HepG2 (cell line): ENCODE results near the gene E2F3. TPM values are rescaled to one million over a fixed set of nuclear protein-coding genes. Genes with fewer than 3 reads are reported as not detected.

Experiments used
- E2F5 ChIP-seq: sonication (generic); formaldehyde crosslinking; conservative IDR thresholded peaks from 2 replicates; pipeline ENCODE4 v1.4.0; 2020; ENCODE audit warnings: missing genetic modification reagents
- GATA4 ChIP-seq: sonication (generic); IDR thresholded peaks from 2 replicates; pipeline ENCODE4 v1.6.1; 2016; ENCODE audit warnings: antibody characterized with exemption, low read depth, borderline replicate concordance
- HOXA3 ChIP-seq: sonication (generic); formaldehyde crosslinking; IDR thresholded peaks from 2 replicates; pipeline ENCODE4 v1.5.0; 2020; ENCODE audit warnings: missing genetic modification reagents
- KLF13 ChIP-seq: sonication (generic); formaldehyde crosslinking; IDR thresholded peaks from 2 replicates; pipeline ENCODE4 v1.4.0; 2020; ENCODE audit warnings: mild to moderate bottlenecking, missing genetic modification reagents
- MBD4 ChIP-seq: IDR thresholded peaks from 2 replicates; pipeline ENCODE4 v1.6.1; 2012; ENCODE audit warnings: low read length, inconsistent platforms, borderline replicate concordance
- MTF2 ChIP-seq: sonication (generic); formaldehyde crosslinking; IDR thresholded peaks from 2 replicates; pipeline ENCODE4 v1.5.0; 2020; ENCODE audit warnings: missing genetic modification reagents, borderline replicate concordance
- NCOA2 ChIP-seq: sonication (generic); formaldehyde crosslinking; IDR thresholded peaks from 2 replicates; pipeline ENCODE4 v1.8.0; 2022; ENCODE audit warnings: inconsistent platforms
- NFE2L2 ChIP-seq: fragments of 150-350 bp; IDR thresholded peaks from 2 replicates; pipeline ENCODE4 v1.6.1; 2014; ENCODE audit warnings: low read length
- TBX2 ChIP-seq: sonication (generic); formaldehyde crosslinking; IDR thresholded peaks from 2 replicates; pipeline ENCODE4 v1.5.0; 2020; ENCODE audit warnings: missing genetic modification reagents, mild to moderate bottlenecking, borderline replicate concordance
- ZBED4 ChIP-seq: sonication (generic); formaldehyde crosslinking; IDR thresholded peaks from 2 replicates; pipeline ENCODE4 v1.4.0; 2020; ENCODE audit warnings: missing genetic modification reagents, borderline replicate concordance
- ZNF235 ChIP-seq: sonication (generic); formaldehyde crosslinking; IDR thresholded peaks from 2 replicates; pipeline ENCODE4 v1.8.1; 2023; ENCODE audit warnings: mild to moderate bottlenecking, missing genetic modification reagents, borderline replicate concordance
- ZNF362 ChIP-seq: sonication (generic); formaldehyde crosslinking; IDR thresholded peaks from 2 replicates; pipeline ENCODE4 v1.4.0; 2020; ENCODE audit warnings: missing genetic modification reagents, mild to moderate bottlenecking, borderline replicate concordance
- ZNF589 ChIP-seq: sonication (generic); formaldehyde crosslinking; conservative IDR thresholded peaks from 2 replicates; pipeline ENCODE4 v1.8.0; 2022; ENCODE audit warnings: mild to moderate bottlenecking, moderate library complexity, missing genetic modification reagents
- ZNF639 ChIP-seq: conservative IDR thresholded peaks from 2 replicates; pipeline ENCODE4 v1.6.1; 2018; ENCODE audit warnings: missing genetic modification reagents
- ZNF878 ChIP-seq: sonication (generic); formaldehyde crosslinking; IDR thresholded peaks from 2 replicates; pipeline ENCODE4 v1.8.1; 2023; ENCODE audit warnings: mild to moderate bottlenecking, missing genetic modification reagents, moderate library complexity
- ZNF883 ChIP-seq: sonication (generic); formaldehyde crosslinking; IDR thresholded peaks from 2 replicates; pipeline ENCODE4 v1.5.1; 2020; ENCODE audit warnings: mild to moderate bottlenecking, missing genetic modification reagents; ENCODE audit errors: not compliant biosample characterization
- polyA plus RNA-seq, 8 experiments: library from polyadenylated mRNA; depleted of rRNA in 3 of 8; stranded (reverse) in 7 of 8; unstranded in 1 of 8; fragments of >200 nt; fragmentation: Illumina TruSeq in 4 of 8; extraction: Trizol in 4 of 8; gene quantifications; 2 replicates each; pipeline versions ENCODE4 v1.2.1 to v1.2.3, GENCODE V29; 2011 to 2016; ENCODE audit warnings: low read depth in 4 of 8, missing spikeins in 1 of 8, mixed read lengths in 1 of 8; ENCODE audit not compliant: insufficient read depth in 1 of 8
- total RNA-seq, 5 experiments: library from RNA; depleted of rRNA; stranded (reverse); fragments of >200 nt; fragmentation: Illumina TruSeq; extraction: Trizol; gene quantifications; 2 replicates each; pipeline ENCODE4 v1.2.3, GENCODE V29; 2016; ENCODE audit warnings: low read depth in 1 of 5
- TF ChIP-seq, protein P1 (sequence below): sonication (generic); formaldehyde crosslinking; IDR thresholded peaks from 2 replicates; pipeline ENCODE4 v1.5.0; 2020; ENCODE audit warnings: missing genetic modification reagents
- TF ChIP-seq, protein P2 (sequence below): sonication (generic); formaldehyde crosslinking; IDR thresholded peaks from 2 replicates; pipeline ENCODE4 v1.5.0; 2020; ENCODE audit warnings: missing genetic modification reagents

E2F3 gene
- total and polyA plus RNA-seq, 2 of the 13 experiments (the other 11 are each of a cell fraction or from before 2014, with no cell fraction given): 8.5 to 12.7 TPM

- no peak for TF ChIP-seq ZNF883 (CRISPR knock-in tag)
- no peak; the same call in 1 of the 2 replicates for TF ChIP-seq ZNF589 (CRISPR knock-in tag)
- TF ChIP-seq ZNF235: peak; percentile 13; the same call in 1 of the 2 replicates
- no peak for TF ChIP-seq NFE2L2
- TF ChIP-seq GATA4: no peak
- peak; percentile 32; the same call in 1 of the 2 replicates for TF ChIP-seq NCOA2
- TF ChIP-seq ZNF639 (CRISPR knock-in tag): peak; percentile 97
- TF ChIP-seq, protein P1, sequence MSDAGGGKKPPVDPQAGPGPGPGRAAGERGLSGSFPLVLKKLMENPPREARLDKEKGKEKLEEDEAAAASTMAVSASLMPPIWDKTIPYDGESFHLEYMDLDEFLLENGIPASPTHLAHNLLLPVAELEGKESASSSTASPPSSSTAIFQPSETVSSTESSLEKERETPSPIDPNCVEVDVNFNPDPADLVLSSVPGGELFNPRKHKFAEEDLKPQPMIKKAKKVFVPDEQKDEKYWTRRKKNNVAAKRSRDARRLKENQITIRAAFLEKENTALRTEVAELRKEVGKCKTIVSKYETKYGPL (CRISPR knock-in tag): no peak
- TF ChIP-seq E2F5: 0 out of 2 replicates have a peak, but pooled peaks have one; percentile 45
- TF ChIP-seq TBX2: 0 out of 2 replicates have a peak, but pooled peaks have one; percentile 6
- TF ChIP-seq MBD4: no peak
- no peak for TF ChIP-seq KLF13
- TF ChIP-seq, protein P2, sequence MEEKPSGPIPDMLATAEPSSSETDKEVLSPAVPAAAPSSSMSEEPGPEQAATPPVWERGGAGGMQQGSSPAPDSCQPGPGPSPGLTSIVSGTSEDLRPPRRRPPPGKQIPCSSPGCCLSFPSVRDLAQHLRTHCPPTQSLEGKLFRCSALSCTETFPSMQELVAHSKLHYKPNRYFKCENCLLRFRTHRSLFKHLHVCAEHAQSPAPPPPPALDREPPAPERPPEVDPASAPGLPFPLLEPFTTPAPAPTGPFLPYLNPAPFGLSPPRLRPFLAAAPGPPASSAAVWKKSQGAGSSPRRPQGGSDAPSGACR: peak; percentile 70; the same call in 1 of the 2 replicates
- TF ChIP-seq ZNF362 (CRISPR knock-in tag): no peak; the same call in 1 of the 2 replicates
- no peak for TF ChIP-seq ZNF878
- peak; percentile 60 for TF ChIP-seq ZBED4
- 0 out of 2 replicates have a peak, but pooled peaks have one; percentile 46 for TF ChIP-seq MTF2
- peak; percentile 79; the same call in 1 of the 2 replicates for TF ChIP-seq HOXA3 (CRISPR knock-in tag)
These were observed 1.5 kb downstream of the E2F3 start (continued) for GRCh38 chr6:20403070-20403765.
